Liver (tissue), 9 donors: Measurements from ENCODE around the gene FARS2. TPM values are rescaled to one million over a fixed set of nuclear protein-coding genes. Genes with fewer than 3 reads are reported as not detected.

Experiments used
- DNase-seq: peaks from one replicate; pipeline ENCODE4 v3.0.0-alpha.2; 2017; ENCODE audit warnings: low spot score
- H3K27ac ChIP-seq, 2 donors: one replicate each; pipeline ENCODE4 v1.7.0; 2013; ENCODE audit warnings: inconsistent platforms in 2 of 2, low read length in 2 of 2, control low read depth in 1 of 2, low read depth in 1 of 2, mild to moderate bottlenecking in 1 of 2
- H3K27me3 ChIP-seq, 4 donors: one replicate each; pipeline versions ENCODE4 v1.6.1 to v1.7.0; 2013; ENCODE audit warnings: low read length in 3 of 4, inconsistent platforms in 1 of 4, mild to moderate bottlenecking in 1 of 4, moderate library complexity in 1 of 4; ENCODE audit not compliant: control insufficient read depth in 4 of 4, insufficient read depth in 4 of 4
- H3K36me3 ChIP-seq, 4 donors: one replicate each; pipeline versions ENCODE4 v1.6.1 to v1.7.0; 2013; ENCODE audit warnings: low read length in 3 of 4, mild to moderate bottlenecking in 3 of 4, low read depth in 1 of 4, moderate library complexity in 1 of 4; ENCODE audit not compliant: control insufficient read depth in 4 of 4, insufficient read depth in 3 of 4
- H3K4me1 ChIP-seq, 4 donors: one replicate each; pipeline versions ENCODE4 v1.6.1 to v1.7.0; 2013; ENCODE audit warnings: low read length in 3 of 4, mild to moderate bottlenecking in 3 of 4, moderate library complexity in 1 of 4; ENCODE audit not compliant: control insufficient read depth in 4 of 4, insufficient read depth in 4 of 4
- H3K4me3 ChIP-seq, 3 donors: one replicate each; pipeline versions ENCODE4 v1.6.1 to v1.7.0; 2013; ENCODE audit warnings: low read length in 3 of 3, control low read depth in 1 of 3, low read depth in 1 of 3, mild to moderate bottlenecking in 1 of 3
- H3K9ac ChIP-seq, 2 donors: one replicate each; pipeline ENCODE4 v1.7.0; 2013; ENCODE audit warnings: low read length in 2 of 2, mild to moderate bottlenecking in 2 of 2, moderate library complexity in 2 of 2, control low read depth in 1 of 2, low read depth in 1 of 2
- H3K9me3 ChIP-seq, 4 donors: one replicate each; pipeline versions ENCODE4 v1.6.1 to v1.7.0; 2013; ENCODE audit warnings: low read length in 3 of 4; ENCODE audit not compliant: control insufficient read depth in 4 of 4
- EGR1 ChIP-seq, 2 donors: IDR thresholded peaks; 2 replicates each; pipeline ENCODE4 v1.6.1; 2016 to 2018; ENCODE audit warnings: antibody characterized with exemption in 2 of 2, low read depth in 2 of 2
- FOXA1 ChIP-seq: IDR thresholded peaks from 2 replicates; pipeline ENCODE4 v1.6.1; 2016; ENCODE audit warnings: antibody characterized with exemption
- FOXA2 ChIP-seq: IDR thresholded peaks from 2 replicates; pipeline ENCODE4 v1.6.1; 2016; ENCODE audit warnings: antibody characterized with exemption
- GABPA ChIP-seq, 2 donors: IDR thresholded peaks in 1 of 2; conservative IDR thresholded peaks in 1 of 2; 2 replicates each; pipeline ENCODE4 v1.6.1; 2016; ENCODE audit warnings: antibody characterized with exemption in 2 of 2, mild to moderate bottlenecking in 1 of 2, moderate library complexity in 1 of 2
- HNF4A ChIP-seq, 2 donors: conservative IDR thresholded peaks; 2 replicates each; pipeline ENCODE4 v1.6.1; 2016; ENCODE audit warnings: antibody characterized with exemption in 2 of 2, mild to moderate bottlenecking in 2 of 2
- JUND ChIP-seq, 2 donors: IDR thresholded peaks; 2 replicates each; pipeline ENCODE4 v1.6.1; 2016; ENCODE audit warnings: antibody characterized with exemption in 2 of 2
- NR2F2 ChIP-seq: IDR thresholded peaks from 2 replicates; pipeline ENCODE4 v1.6.1; 2016; ENCODE audit warnings: antibody characterized with exemption
- RAD21 ChIP-seq, 2 donors: IDR thresholded peaks; 2 replicates each; pipeline ENCODE4 v1.6.1; 2016; ENCODE audit warnings: antibody characterized with exemption in 2 of 2, mild to moderate bottlenecking in 2 of 2
- RXRA ChIP-seq, 2 donors: IDR thresholded peaks; 2 replicates each; pipeline ENCODE4 v1.6.1; 2017 to 2018; ENCODE audit warnings: antibody characterized with exemption in 2 of 2, mild to moderate bottlenecking in 1 of 2
- SP1 ChIP-seq: IDR thresholded peaks from 2 replicates; pipeline ENCODE4 v1.6.1; 2018; ENCODE audit warnings: antibody characterized with exemption, mild to moderate bottlenecking
- YY1 ChIP-seq: IDR thresholded peaks from 2 replicates; pipeline ENCODE4 v1.6.1; 2016; ENCODE audit warnings: antibody characterized with exemption, mild to moderate bottlenecking
- WGBS: extraction: QIAGEN DNeasy Blood & Tissue Kit; methylation state at CpG from one replicate; pipeline ENCODE4 v1.1.7; 2013; 5-methylcytosine and 5-hydroxymethylcytosine counted together
- polyA plus RNA-seq, 2 donors: library from polyadenylated mRNA; stranded (reverse) in 1 of 2; unstranded in 1 of 2; fragments of 200-250 nt in 1 of 2; fragments of >200 nt in 1 of 2; fragmentation: Nextera tagmentation in 1 of 2; extraction: Ambion mirVana in 1 of 2; gene quantifications; one replicate each; pipeline versions ENCODE4 v1.2.1 to v1.2.3, GENCODE V29; 2013 to 2015
- total RNA-seq, 2 donors: library from RNA; depleted of rRNA; stranded (reverse); fragments of >200 nt; gene quantifications; one replicate each; pipeline ENCODE4 v1.2.3, GENCODE V29; 2014
- TF ChIP-seq, protein P1 (sequence below): fragments of 150-350 bp; IDR thresholded peaks from 2 replicates; pipeline ENCODE4 v1.5.1; 2017; ENCODE audit warnings: improper control_type of control experiment, low read depth, low read length; ENCODE audit not compliant: missing input control
- TF ChIP-seq, protein P2 (sequence below): IDR thresholded peaks from 2 replicates; pipeline ENCODE4 v1.6.1; 2016; ENCODE audit warnings: antibody characterized with exemption
- TF ChIP-seq, protein P3 (sequence below): IDR thresholded peaks from 2 replicates; pipeline ENCODE4 v1.6.1; 2016; ENCODE audit warnings: antibody characterized with exemption
- TF ChIP-seq, protein P4 (sequence below): IDR thresholded peaks from 2 replicates; pipeline ENCODE4 v1.6.1; 2016; ENCODE audit warnings: antibody characterized with exemption
- donor health status: healthy.
- donor health status: healthy.
- donor health status: healthy.
- donor health status: healthy.
- donor health status: healthy.

The FARS2 gene
- total and polyA plus RNA-seq, 4 donors = 7.8 to 25.9 (median 11.2) TPM

DNA sequence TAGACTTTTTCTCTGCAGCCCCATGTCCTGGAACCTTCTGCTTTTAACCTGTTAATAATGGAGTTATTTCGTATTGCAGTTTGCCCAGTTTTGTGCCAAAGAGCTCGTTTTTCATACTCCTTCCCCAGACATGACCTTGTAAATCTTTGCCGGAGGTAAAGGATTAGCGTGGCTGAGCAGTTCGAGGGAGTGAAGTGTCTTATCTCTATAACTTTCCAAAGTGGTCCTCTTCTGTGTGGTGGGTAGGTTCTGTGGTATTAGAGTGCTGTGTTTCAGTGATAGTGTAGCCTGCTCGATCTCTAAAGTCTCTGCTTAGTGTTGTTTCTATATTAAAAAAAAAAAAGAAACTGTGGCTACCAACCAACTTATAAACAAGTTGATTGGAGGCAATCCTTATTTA lies 67.5 kb downstream of the FARS2 start:
- Histone ChIP-seq H3K4me1 (peaks cover 0 to 5% (median 0%) of the 10 kb centered on the region in 4 donors), H3K9me3 (no peaks in the 10 kb centered on the region), H3K36me3 (no peaks in the 10 kb centered on the region), H3K4me3 (no peak overlapping the region), H3K9ac (no peak overlapping the region), H3K27ac (no peak overlapping the region), H3K27me3 (no peaks in the 10 kb centered on the region)
- WGBS = 94% methylated on average over 6 of the region's 6 CpGs
- DNase-seq = no peak
- TF ChIP-seq EGR1 (IDR thresholded peaks at IDR 0.05; ENCODE audit: low read depth in 2 of 2) (no peak), JUND (IDR thresholded peaks at IDR 0.05) (no peak), RAD21 (IDR thresholded peaks at IDR 0.05) (no peak), FOXA1 (no peak)
- TF ChIP-seq, protein P1, sequence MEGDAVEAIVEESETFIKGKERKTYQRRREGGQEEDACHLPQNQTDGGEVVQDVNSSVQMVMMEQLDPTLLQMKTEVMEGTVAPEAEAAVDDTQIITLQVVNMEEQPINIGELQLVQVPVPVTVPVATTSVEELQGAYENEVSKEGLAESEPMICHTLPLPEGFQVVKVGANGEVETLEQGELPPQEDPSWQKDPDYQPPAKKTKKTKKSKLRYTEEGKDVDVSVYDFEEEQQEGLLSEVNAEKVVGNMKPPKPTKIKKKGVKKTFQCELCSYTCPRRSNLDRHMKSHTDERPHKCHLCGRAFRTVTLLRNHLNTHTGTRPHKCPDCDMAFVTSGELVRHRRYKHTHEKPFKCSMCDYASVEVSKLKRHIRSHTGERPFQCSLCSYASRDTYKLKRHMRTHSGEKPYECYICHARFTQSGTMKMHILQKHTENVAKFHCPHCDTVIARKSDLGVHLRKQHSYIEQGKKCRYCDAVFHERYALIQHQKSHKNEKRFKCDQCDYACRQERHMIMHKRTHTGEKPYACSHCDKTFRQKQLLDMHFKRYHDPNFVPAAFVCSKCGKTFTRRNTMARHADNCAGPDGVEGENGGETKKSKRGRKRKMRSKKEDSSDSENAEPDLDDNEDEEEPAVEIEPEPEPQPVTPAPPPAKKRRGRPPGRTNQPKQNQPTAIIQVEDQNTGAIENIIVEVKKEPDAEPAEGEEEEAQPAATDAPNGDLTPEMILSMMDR = no peak

DNA sequence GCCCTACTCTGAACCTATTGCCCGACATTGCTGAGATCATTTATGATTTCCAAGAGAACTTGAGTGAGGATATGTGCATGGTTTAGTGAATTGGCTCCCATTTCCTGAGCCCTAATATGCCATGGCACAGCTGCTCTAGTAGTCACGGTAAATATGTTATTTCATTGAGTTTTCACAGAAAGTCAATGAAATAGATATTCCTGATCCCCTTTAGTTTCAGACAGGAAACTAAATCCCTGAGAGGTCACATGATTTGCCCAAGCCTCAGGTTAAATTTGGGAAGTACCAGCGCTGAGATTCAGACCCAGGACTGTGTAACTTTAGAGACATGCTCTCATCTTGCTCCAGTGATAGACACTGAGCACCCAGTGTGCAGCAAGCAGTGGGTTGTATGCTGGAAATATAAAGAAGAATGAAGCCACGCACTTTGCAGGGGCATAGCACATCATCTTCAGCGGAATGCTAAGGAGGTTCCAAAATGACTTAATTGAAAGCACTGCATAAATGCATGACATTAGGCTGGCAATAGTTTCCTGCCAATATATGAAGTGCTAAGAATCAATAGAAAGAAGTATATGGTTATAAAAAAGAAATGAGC lies 70.6 kb downstream of the FARS2 start:
- H3K9ac ChIP-seq = no peak overlapping the region
- no peaks in the 10 kb centered on the region for H3K27me3 ChIP-seq
- TF ChIP-seq, protein P2, sequence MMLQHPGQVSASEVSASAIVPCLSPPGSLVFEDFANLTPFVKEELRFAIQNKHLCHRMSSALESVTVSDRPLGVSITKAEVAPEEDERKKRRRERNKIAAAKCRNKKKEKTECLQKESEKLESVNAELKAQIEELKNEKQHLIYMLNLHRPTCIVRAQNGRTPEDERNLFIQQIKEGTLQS = no peak
- TF ChIP-seq, protein P3, sequence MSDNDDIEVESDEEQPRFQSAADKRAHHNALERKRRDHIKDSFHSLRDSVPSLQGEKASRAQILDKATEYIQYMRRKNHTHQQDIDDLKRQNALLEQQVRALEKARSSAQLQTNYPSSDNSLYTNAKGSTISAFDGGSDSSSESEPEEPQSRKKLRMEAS = no peak
- TF ChIP-seq NR2F2 (no peak), HNF4A (conservative IDR thresholded peaks at IDR 0.05) (no peak), RAD21 (IDR thresholded peaks at IDR 0.05) (no peak), SP1 (no peak), GABPA (IDR thresholded peaks at IDR 0.05 in 1 of 2, conservative IDR thresholded peaks at IDR 0.05 in 1 of 2) (no peak), YY1 (no peak)
- WGBS = 83% methylated on average over 5 of the region's 5 CpGs
- H3K4me3 ChIP-seq = no peak overlapping the region
- peaks cover 0 to 6% (median 0%) of the 10 kb centered on the region in 4 donors for H3K4me1 ChIP-seq
- H3K27ac ChIP-seq = no peak overlapping the region
- DNase-seq = no peak
- H3K36me3 ChIP-seq = no peaks in the 10 kb centered on the region
- H3K9me3 ChIP-seq = no peaks in the 10 kb centered on the region

DNA sequence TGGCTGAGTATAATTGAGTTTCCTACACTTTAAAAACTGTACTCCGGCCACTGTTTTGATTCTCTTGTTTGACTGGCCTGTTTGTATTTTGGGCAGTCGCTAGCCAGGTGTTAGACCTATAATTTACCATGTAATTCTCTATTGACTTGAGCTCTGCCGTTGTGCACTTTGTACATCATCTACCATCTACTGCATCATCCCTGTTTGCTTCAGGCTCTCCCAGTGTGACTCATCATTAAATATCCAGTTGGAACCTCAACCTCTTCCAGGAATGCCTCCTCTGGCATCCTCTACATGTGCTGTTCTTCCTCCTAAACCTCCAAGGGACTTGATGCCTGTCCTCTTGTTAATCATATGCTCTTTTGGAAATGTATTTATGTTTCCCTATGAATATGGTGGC lies 72.3 kb downstream of the FARS2 start:
- Histone ChIP-seq H3K9ac (no peak overlapping the region), H3K4me3 (no peak overlapping the region), H3K9me3 (no peaks in the 10 kb centered on the region), H3K27me3 (no peaks in the 10 kb centered on the region), H3K36me3 (no peaks in the 10 kb centered on the region), H3K27ac (no peak overlapping the region), H3K4me1 (peaks cover 0 to 6% (median 0%) of the 10 kb centered on the region in 4 donors)
- no peak for DNase-seq
- WGBS = 63% methylated on average over 3 of the region's 3 CpGs
- TF ChIP-seq, protein P4, sequence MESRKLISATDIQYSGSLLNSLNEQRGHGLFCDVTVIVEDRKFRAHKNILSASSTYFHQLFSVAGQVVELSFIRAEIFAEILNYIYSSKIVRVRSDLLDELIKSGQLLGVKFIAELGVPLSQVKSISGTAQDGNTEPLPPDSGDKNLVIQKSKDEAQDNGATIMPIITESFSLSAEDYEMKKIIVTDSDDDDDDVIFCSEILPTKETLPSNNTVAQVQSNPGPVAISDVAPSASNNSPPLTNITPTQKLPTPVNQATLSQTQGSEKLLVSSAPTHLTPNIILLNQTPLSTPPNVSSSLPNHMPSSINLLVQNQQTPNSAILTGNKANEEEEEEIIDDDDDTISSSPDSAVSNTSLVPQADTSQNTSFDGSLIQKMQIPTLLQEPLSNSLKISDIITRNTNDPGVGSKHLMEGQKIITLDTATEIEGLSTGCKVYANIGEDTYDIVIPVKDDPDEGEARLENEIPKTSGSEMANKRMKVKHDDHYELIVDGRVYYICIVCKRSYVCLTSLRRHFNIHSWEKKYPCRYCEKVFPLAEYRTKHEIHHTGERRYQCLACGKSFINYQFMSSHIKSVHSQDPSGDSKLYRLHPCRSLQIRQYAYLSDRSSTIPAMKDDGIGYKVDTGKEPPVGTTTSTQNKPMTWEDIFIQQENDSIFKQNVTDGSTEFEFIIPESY = no peak
- TF ChIP-seq JUND (IDR thresholded peaks at IDR 0.05) = peak in 1 of 2 donors; percentile 62
- TF ChIP-seq RXRA (IDR thresholded peaks at IDR 0.05) = no peak
- peak in 1 of 2 donors; percentile 38 for TF ChIP-seq HNF4A (conservative IDR thresholded peaks at IDR 0.05)
- TF ChIP-seq FOXA2 = peak; percentile 44
